Hepatocyte (in vitro differentiated cells): ENCODE results near the gene GRID1.

Experiments used
- CTCF ChIP-seq: fragments of 200-600 bp; sonication (generic); IDR thresholded peaks from 2 replicates; pipeline ENCODE4 v1.5.1; 2016; ENCODE audit warnings: antibody characterized with exemption, mild to moderate bottlenecking; ENCODE audit not compliant: poor library complexity
- EZH2 ChIP-seq: fragments of 200-600 bp; sonication (generic); IDR thresholded peaks from 2 replicates; pipeline ENCODE4 v1.6.1; 2016; ENCODE audit warnings: antibody characterized with exemption, mild to moderate bottlenecking, borderline replicate concordance
- EZH2phosphoT487 ChIP-seq: fragments of 200-600 bp; sonication (generic); IDR thresholded peaks from one replicate; pipeline ENCODE4 v1.6.1; 2018; ENCODE audit warnings: antibody characterized with exemption, mild to moderate bottlenecking, low read depth, moderate library complexity; ENCODE audit not compliant: unreplicated experiment, severe bottlenecking

- no peak for TF ChIP-seq EZH2
- TF ChIP-seq CTCF, result no peak
- no peak for TF ChIP-seq EZH2phosphoT487
These were observed 81.3 kb downstream of the GRID1 start for GRCh38 chr10:86285136-86285790.
